Nephron progenitor cell (in vitro differentiated cells): ENCODE measurements around the gene UBE2E2.

Source experiments
- DNase-seq: peaks from one replicate; pipeline ENCODE4 v3.0.0; 2021
- H3K27ac Mint-ChIP-seq: 2 replicates; pipeline ENCODE4 v1.8.0; 2021; ENCODE audit warnings: mild to moderate bottlenecking, moderate library complexity, mixed read lengths
- H3K27me3 Mint-ChIP-seq: 2 replicates; pipeline ENCODE4 v1.8.0; 2021; ENCODE audit warnings: mild to moderate bottlenecking, low read depth, mixed read lengths; ENCODE audit not compliant: poor library complexity
- H3K36me3 Mint-ChIP-seq: 2 replicates; pipeline ENCODE4 v1.8.0; 2021; ENCODE audit warnings: low read depth, mixed read lengths
- H3K4me1 Mint-ChIP-seq: 2 replicates; pipeline ENCODE4 v1.8.0; 2021; ENCODE audit warnings: mixed read lengths
- H3K4me3 Mint-ChIP-seq: 2 replicates; pipeline ENCODE4 v1.8.0; 2021; ENCODE audit warnings: mild to moderate bottlenecking, moderate library complexity, mixed read lengths
- H3K9me3 Mint-ChIP-seq: 2 replicates; pipeline ENCODE4 v1.8.0; 2021; ENCODE audit warnings: mild to moderate bottlenecking, moderate library complexity, mixed read lengths
- TF ChIP-seq, protein P1 (sequence below): fragments of 200-600 bp; sonication (generic); IDR thresholded peaks from 2 replicates; pipeline ENCODE4 v1.5.0; 2021; ENCODE audit warnings: antibody characterized with exemption

UBE2E2 gene

DNA sequence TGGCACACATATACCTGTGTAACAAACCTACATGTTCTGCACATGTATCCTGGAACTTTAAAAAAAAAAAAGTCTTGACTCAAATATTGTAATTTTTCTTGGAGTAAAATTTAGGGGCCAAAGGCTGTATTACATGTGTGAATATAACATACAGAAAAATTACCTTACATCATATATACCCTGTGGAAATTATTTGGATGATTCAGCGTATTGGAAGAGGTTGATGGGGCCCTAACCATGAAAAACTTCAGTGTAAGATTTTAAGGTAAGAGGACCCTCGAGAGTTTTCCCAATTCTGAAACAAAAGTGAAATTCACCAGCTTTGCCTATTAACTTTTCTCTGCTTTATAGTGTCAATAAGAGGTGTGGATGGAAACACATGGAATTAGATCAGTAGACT, 56.4 kb downstream of the UBE2E2 start:
- H3K27ac Mint-ChIP-seq: no peak overlapping the region
- H3K36me3 Mint-ChIP-seq: peaks cover 5% of the 10 kb centered on the region
- TF ChIP-seq, protein P1, sequence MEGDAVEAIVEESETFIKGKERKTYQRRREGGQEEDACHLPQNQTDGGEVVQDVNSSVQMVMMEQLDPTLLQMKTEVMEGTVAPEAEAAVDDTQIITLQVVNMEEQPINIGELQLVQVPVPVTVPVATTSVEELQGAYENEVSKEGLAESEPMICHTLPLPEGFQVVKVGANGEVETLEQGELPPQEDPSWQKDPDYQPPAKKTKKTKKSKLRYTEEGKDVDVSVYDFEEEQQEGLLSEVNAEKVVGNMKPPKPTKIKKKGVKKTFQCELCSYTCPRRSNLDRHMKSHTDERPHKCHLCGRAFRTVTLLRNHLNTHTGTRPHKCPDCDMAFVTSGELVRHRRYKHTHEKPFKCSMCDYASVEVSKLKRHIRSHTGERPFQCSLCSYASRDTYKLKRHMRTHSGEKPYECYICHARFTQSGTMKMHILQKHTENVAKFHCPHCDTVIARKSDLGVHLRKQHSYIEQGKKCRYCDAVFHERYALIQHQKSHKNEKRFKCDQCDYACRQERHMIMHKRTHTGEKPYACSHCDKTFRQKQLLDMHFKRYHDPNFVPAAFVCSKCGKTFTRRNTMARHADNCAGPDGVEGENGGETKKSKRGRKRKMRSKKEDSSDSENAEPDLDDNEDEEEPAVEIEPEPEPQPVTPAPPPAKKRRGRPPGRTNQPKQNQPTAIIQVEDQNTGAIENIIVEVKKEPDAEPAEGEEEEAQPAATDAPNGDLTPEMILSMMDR: no peak
- H3K4me1 Mint-ChIP-seq: no peaks in the 10 kb centered on the region
- no peaks in the 10 kb centered on the region for H3K27me3 Mint-ChIP-seq
- H3K4me3 Mint-ChIP-seq: no peak overlapping the region
- H3K9me3 Mint-ChIP-seq: no peaks in the 10 kb centered on the region
- DNase-seq: no peak

DNA sequence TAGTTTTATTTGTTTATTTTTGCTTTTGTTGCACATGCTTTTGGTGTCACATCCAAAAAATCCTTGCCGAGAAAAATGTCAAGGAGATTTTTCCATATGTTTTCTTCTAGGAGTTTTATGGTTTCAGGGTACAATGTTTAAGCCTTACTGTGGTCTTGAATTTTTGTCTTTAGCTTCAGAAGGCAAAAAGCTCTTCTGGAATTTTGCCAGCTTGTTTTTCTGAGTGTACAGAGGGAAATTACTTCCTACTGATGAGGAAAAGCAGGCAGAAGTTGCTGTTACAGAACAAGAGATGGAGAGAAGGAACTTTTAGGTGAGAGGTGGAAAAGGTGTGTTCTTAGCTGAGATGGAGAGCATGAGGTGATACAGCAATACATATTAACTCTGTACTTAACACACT, 59.6 kb downstream of the UBE2E2 start:
- H3K27ac Mint-ChIP-seq: no peak overlapping the region
- H3K36me3 Mint-ChIP-seq: peaks cover 16% of the 10 kb centered on the region

DNA sequence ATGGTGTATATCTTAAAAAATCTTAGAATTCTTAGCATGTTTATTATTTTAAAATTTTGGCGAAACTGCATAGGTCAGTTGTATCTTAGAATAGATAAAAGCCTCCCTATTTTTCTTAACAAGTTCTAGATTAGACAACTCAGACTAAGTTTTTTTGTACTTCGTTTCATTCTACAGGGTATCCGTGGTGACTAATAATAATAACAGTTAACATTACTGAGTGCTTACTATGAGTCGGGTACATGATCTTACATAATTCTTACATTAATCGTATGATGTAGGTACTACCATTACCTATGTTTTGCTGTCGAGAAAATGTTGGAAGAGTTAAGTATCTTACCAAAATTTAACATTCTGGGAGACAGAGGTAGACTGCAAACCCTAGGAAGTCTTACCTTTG, 60.7 kb downstream of the UBE2E2 start:
- Mint-ChIP-seq H3K36me3 (peaks cover 12% of the 10 kb centered on the region), H3K4me1 (no peaks in the 10 kb centered on the region), H3K27ac (no peak overlapping the region), H3K4me3 (no peak overlapping the region), H3K27me3 (no peaks in the 10 kb centered on the region), H3K9me3 (peaks cover 14% of the 10 kb centered on the region)
- TF ChIP-seq, protein P1: no peak
- DNase-seq: no peak

More for the DNA sequence above, 59.6 kb downstream of the UBE2E2 start:
- Mint-ChIP-seq H3K9me3 (peaks cover 14% of the 10 kb centered on the region), H3K4me1 (no peaks in the 10 kb centered on the region), H3K4me3 (no peak overlapping the region), H3K27me3 (no peaks in the 10 kb centered on the region)
- no peak for DNase-seq
- TF ChIP-seq, protein P1: no peak

DNA sequence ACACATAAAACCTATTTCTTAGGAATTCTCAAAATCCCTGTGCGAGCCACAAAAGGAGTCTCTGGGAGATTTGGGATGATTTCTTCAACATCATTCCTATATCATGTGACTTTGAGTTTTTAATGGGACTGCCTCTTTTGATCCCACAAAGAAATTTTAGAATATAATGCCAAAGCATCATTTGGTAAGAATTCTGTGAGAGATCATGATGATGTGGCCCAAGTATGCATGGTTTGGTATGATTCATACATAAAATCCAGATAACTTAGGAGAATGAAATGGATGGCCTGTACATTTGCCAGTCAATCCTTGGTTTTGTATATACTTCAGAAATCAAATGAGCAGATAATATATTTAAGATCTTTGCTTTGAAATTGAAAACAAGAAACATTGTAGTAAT, 61.3 kb downstream of the UBE2E2 start:
- Mint-ChIP-seq H3K36me3 (peaks cover 12% of the 10 kb centered on the region), H3K4me3 (no peak overlapping the region), H3K9me3 (peaks cover 17% of the 10 kb centered on the region), H3K27ac (no peak overlapping the region), H3K27me3 (no peaks in the 10 kb centered on the region), H3K4me1 (no peaks in the 10 kb centered on the region)
- TF ChIP-seq, protein P1: no peak
- DNase-seq: no peak

DNA sequence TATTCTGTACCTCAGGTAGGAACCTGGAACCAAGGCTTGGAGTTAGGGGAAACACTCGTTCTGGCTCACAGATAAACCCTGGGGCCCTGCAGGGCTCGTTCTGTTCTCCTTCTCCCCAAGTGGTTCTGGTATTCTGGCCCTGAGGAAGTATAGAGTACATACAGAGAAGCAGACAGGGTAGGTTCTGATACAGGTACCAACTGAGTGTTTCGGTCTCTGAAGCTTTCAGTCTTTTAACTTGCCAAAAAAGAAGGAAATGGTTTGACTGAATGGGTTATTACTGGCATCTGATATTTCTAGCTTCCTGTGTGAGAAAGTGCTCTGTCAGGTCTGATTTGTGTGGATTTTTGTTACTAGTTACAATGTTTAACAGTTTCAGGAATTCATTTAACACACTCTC, 67.3 kb downstream of the UBE2E2 start:
- H3K36me3 Mint-ChIP-seq: peaks cover 22% of the 10 kb centered on the region
- H3K27me3 Mint-ChIP-seq: no peaks in the 10 kb centered on the region
- TF ChIP-seq, protein P1: no peak
- no peak overlapping the region for H3K27ac Mint-ChIP-seq
- peaks cover 42% of the 10 kb centered on the region for H3K9me3 Mint-ChIP-seq
- peaks cover 5% of the 10 kb centered on the region for H3K4me1 Mint-ChIP-seq
- H3K4me3 Mint-ChIP-seq: no peak overlapping the region
- DNase-seq: no peak

DNA sequence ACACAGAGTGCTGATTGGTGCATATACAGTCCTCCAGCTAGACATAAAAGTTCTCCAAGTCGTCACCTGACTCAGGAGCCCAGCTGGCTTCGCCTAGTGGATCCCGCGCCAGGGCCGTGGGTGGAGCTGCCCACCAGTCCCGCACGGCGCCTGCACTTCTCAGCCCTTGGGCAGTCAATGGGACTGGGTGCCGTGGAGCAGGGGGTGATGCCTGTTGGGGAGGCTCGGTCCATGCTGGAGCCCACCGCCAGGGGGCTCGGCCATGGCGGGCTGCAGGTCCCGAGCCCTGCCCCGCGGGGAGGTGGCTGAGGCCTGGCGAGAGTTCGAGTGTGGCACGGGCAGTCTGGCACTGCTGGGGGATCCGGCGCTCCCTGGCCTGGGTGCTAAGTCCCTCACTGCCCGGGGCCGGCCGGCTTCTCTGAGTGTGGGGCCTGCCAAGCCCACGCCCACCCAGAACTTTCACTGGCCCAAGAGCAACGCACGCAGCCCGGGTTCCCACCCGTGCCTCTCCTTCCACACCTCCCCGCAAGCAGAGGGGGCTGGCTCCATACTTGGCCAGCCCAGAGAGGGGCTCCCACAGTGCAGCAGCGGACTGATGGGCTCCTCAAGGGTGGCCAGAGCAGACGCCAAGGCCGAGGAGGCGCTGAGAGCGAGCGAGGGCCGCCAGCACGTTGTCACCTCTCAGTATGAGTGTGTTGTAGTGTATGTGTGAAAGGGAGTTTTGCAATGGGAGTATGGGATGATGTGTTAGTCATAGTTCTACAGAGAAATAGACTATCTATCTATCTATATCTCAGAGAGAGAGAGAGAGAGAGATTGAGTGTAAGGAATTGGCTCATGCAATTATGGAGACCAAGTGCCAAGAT, 69.0 kb downstream of the UBE2E2 start:
- no peaks in the 10 kb centered on the region for H3K27me3 Mint-ChIP-seq
- DNase-seq: no peak
- H3K36me3 Mint-ChIP-seq: peaks cover 17% of the 10 kb centered on the region
- peaks cover 5% of the 10 kb centered on the region for H3K4me1 Mint-ChIP-seq
- no peak overlapping the region for H3K4me3 Mint-ChIP-seq
- TF ChIP-seq, protein P1: no peak
- H3K9me3 Mint-ChIP-seq: peaks cover 35% of the 10 kb centered on the region
- H3K27ac Mint-ChIP-seq: no peak overlapping the region
